Activated CD8-positive, alpha-beta T cell treated with anti-CD3 and anti-CD28 coated beads, Interleukin-2, amount 10 ng/mL, durations not matched to agents 7 days and 5 days (primary cell): ENCODE results near the gene RECQL5. TPM values are rescaled to one million over a fixed set of nuclear protein-coding genes. Genes with fewer than 3 reads are reported as not detected.

ENCODE experiments used
- ATAC-seq: fragments of 150-1000 bp; cut with Tn5 transposase; one replicate; pipeline ENCODE4 v1.10.0; 2021; ENCODE audit warnings: moderate library complexity
- CTCF ChIA-PET: fragments of 350-600 bp; sonication (Branson Sonifier 250); formaldehyde crosslinking; loops from one replicate; lab custom pipeline; 2021; ENCODE audit warnings: antibody characterized with exemption; lab: Charles Lee
- POLR2A ChIA-PET: fragments of 350-600 bp; sonication (Branson Sonifier 250); formaldehyde crosslinking; loops from one replicate; lab custom pipeline; 2021; ENCODE audit warnings: antibody characterized with exemption; lab: Charles Lee
- DNase-seq: peaks from one replicate; pipeline ENCODE4 v3.0.0-alpha.2; 2020
- H3K27ac Mint-ChIP-seq: one replicate; pipeline ENCODE4 v1.8.0; 2021; ENCODE audit warnings: mild to moderate bottlenecking, mixed read lengths
- H3K27me3 Mint-ChIP-seq: one replicate; pipeline ENCODE4 v1.8.0; 2021; ENCODE audit warnings: low read depth, mixed read lengths
- H3K36me3 Mint-ChIP-seq: one replicate; pipeline ENCODE4 v1.8.0; 2021; ENCODE audit warnings: low read depth, mixed read lengths
- H3K4me1 Mint-ChIP-seq: one replicate; pipeline ENCODE4 v1.8.0; 2021; ENCODE audit warnings: low read depth, mixed read lengths
- H3K4me3 Mint-ChIP-seq: one replicate; pipeline ENCODE4 v1.8.0; 2021; ENCODE audit warnings: mild to moderate bottlenecking, mixed read lengths
- H3K9me3 Mint-ChIP-seq: one replicate; pipeline ENCODE4 v1.8.0; 2022; ENCODE audit warnings: mixed read lengths; ENCODE audit not compliant: insufficient read depth
- total RNA-seq, 2 experiments: library from RNA; stranded (reverse); gene quantifications; one replicate each; pipeline ENCODE4 v1.2.3, GENCODE V29; 2021

Gene RECQL5
- total RNA-seq, 2 experiments from 2014 or later: 37.6 to 43.9 TPM

- Mint-ChIP-seq H3K36me3 (peaks cover 39% of the 10 kb centered on the region), H3K4me1 (peaks cover 16% of the 10 kb centered on the region), H3K27ac (no peak overlapping the region), H3K27me3 (no peaks in the 10 kb centered on the region), H3K9me3 (no peaks in the 10 kb centered on the region), H3K4me3 (no peak overlapping the region)
- no peak for DNase-seq
- ATAC-seq: no peak
- ChIA-PET POLR2A (interaction anchor here (1.0 kb wide), 1 partner anchor 10 kb away, joined by 3 read pairs; no protein-coding TSS in a partner anchor), CTCF (interaction anchor here (1.2 to 2.0 kb wide), 3 partner anchors 52 to 62 kb away, joined by 4 to 5 read pairs (median 4); partner anchors contain the start of gene SMIM5)
These were observed 28.9 kb upstream of the RECQL5 start for GRCh38 chr17:75695830-75696271.

DNA sequence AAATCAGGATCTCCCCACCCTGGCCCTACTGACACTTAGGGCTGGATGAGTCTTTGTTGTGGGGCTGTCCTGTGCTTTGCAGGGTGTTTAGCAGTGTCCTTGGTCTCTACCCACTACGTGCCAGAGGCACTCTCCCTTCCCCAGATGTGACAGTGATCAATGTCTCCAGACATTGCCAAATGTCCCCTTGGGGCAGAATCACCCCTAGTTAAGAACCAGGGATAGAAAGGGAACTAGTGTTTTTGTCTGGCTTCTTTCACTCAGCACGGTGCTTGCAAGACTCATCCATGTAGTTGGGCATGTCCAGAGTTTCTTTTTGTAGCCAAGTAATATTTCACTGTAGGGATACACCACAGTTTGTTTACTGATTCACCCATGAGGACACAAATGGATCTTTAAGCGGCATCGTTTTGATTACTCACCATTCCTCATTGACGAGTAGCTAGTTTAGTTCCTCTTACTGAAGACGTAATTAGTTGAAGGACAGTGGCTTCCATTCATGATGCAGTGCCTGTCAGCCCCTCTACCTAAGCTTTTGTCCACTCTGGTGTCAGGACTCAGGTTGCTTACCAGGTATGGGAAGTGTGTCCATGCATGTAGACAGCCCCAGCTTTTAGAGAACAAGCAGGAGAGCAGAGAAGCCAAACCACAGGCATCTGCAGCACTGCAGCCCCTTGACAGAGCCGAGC, 28.3 kb upstream of the RECQL5 start:
- no peaks in the 10 kb centered on the region for H3K27me3 Mint-ChIP-seq
- DNase-seq: no peak
- peaks cover 22% of the 10 kb centered on the region for H3K4me1 Mint-ChIP-seq
- H3K4me3 Mint-ChIP-seq: no peak overlapping the region
- ATAC-seq: no peak
- no peaks in the 10 kb centered on the region for H3K9me3 Mint-ChIP-seq
- CTCF ChIA-PET: interaction anchor here (1.2 to 2.0 kb wide), 3 partner anchors 53 to 62 kb away, joined by 4 to 5 read pairs (median 4); partner anchors contain the start of gene SMIM5
- POLR2A ChIA-PET: interaction anchor here (1.0 kb wide), 1 partner anchor 11 kb away, joined by 3 read pairs; no protein-coding TSS in a partner anchor
- no peak overlapping the region for H3K27ac Mint-ChIP-seq
- peaks cover 38% of the 10 kb centered on the region for H3K36me3 Mint-ChIP-seq

GRCh38 chr17:75694536-75694935, 27.6 kb upstream of the RECQL5 start:
- DNase-seq: no peak
- Mint-ChIP-seq H3K4me3 (no peak overlapping the region), H3K36me3 (peaks cover 38% of the 10 kb centered on the region), H3K9me3 (no peaks in the 10 kb centered on the region), H3K4me1 (peaks cover 28% of the 10 kb centered on the region), H3K27ac (no peak overlapping the region), H3K27me3 (no peaks in the 10 kb centered on the region)
- ChIA-PET POLR2A (no interaction called here), CTCF (interaction anchor here (1.0 to 2.3 kb wide), 4 partner anchors 20 to 61 kb away, joined by 4 to 6 read pairs (median 4); partner anchors contain the start of gene SMIM5)
- ATAC-seq: no peak

DNA sequence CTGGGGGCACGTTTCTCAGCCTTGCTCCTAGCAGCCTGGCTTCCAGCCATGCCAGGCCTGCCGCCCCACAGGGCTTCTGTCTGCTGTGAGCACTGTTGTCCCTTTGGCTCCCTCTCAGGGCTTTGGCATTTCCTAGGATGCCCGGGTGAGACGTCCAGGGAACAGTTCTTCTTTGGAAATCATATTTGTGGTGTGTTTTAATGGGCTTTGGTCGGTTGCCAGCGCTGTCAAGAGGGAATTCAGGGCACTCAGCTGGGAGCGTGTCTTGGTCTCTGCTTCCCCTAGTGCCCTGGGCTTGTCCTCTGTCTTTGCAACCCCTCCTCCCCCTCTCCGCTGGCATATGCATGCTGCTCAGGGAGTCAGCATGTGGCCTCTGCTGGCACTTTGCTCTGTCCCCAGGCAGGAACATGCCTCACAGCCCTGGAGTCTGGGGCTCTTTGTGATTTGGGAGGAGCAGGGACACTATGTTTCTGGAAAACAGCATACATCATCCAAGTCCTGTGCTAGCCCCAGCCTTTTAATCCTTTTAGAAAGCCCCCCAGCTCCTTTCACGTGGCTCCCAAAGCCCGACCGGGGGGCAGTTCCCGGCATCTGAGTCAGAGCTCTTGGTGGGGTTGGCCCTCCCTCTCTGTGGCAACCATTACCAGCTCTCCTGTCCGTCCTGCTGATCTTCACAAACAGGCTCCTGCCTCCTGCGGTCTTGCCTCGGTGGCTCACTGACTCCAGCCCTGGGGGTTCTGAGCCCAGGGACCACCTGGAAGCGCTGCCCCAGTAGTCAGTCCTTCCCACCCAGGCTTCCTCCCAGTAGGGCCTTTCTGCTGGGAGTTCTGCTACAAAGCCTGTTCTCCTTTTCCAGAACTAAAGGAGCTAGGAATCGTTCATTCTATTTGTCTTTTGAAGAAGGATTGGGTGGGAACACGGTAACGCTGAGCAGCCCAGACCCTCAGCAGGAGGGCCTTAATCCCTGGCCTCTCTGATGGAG, 26.8 kb upstream of the RECQL5 start:
- ChIA-PET CTCF (interaction anchor here (1.0 to 2.3 kb wide), 6 partner anchors 19 to 60 kb away, joined by 3 to 8 read pairs (median 4); partner anchors contain the start of gene SMIM5), POLR2A (interaction anchor here (0.9 to 1.9 kb wide), 2 partner anchors 14 to 26 kb away, joined by 3 to 7 read pairs; no protein-coding TSS in a partner anchor)
- Mint-ChIP-seq H3K36me3 (peaks cover 39% of the 10 kb centered on the region), H3K27ac (no peak overlapping the region), H3K4me3 (no peak overlapping the region), H3K4me1 (peaks cover 36% of the 10 kb centered on the region), H3K9me3 (no peaks in the 10 kb centered on the region), H3K27me3 (no peaks in the 10 kb centered on the region)
- ATAC-seq (no peak), DNase-seq (no peak)

GRCh38 chr17:75692976-75693375, 26.0 kb upstream of the RECQL5 start:
- peaks cover 44% of the 10 kb centered on the region for H3K4me1 Mint-ChIP-seq
- POLR2A ChIA-PET: interaction anchor here (0.6 to 1.9 kb wide), 4 partner anchors 10 to 428 kb away, joined by 3 to 7 read pairs (median 4); no protein-coding TSS in a partner anchor

GRCh38 chr17:75691801-75692626, 25.1 kb upstream of the RECQL5 start:
- Mint-ChIP-seq H3K9me3 (no peaks in the 10 kb centered on the region), H3K27ac (peak overlapping the region; percentile 76), H3K27me3 (no peaks in the 10 kb centered on the region), H3K4me1 (peaks cover 50% of the 10 kb centered on the region), H3K36me3 (peaks cover 39% of the 10 kb centered on the region), H3K4me3 (no peak overlapping the region)
- ChIA-PET CTCF (interaction anchor here (1.0 to 9.0 kb wide), 8 partner anchors 17 to 72 kb away, joined by 3 to 120 read pairs (median 7); partner anchors contain the start of gene SMIM5), POLR2A (interaction anchor here (0.6 to 1.9 kb wide), 5 partner anchors 9 to 427 kb away, joined by 3 to 7 read pairs (median 3); no protein-coding TSS in a partner anchor)
- DNase-seq: no peak
- ATAC-seq: no peak

More at GRCh38 chr17:75692976-75693375, 26.0 kb upstream of the RECQL5 start:
- no peak overlapping the region for H3K4me3 Mint-ChIP-seq
- CTCF ChIA-PET: interaction anchor here (1.3 to 3.2 kb wide), 4 partner anchors 18 to 60 kb away, joined by 3 to 15 read pairs (median 7); partner anchors contain the start of gene SMIM5
- peak overlapping the region; percentile 25 for H3K27ac Mint-ChIP-seq
- H3K9me3 Mint-ChIP-seq: no peaks in the 10 kb centered on the region
- peaks cover 40% of the 10 kb centered on the region for H3K36me3 Mint-ChIP-seq
- H3K27me3 Mint-ChIP-seq: no peaks in the 10 kb centered on the region
- DNase-seq (no peak), ATAC-seq (no peak)

GRCh38 chr17:75691371-75691791, 24.4 kb upstream of the RECQL5 start:
- H3K9me3 Mint-ChIP-seq: no peaks in the 10 kb centered on the region
- H3K27me3 Mint-ChIP-seq: no peaks in the 10 kb centered on the region
- peak overlapping the region; percentile 76 for H3K27ac Mint-ChIP-seq
- ChIA-PET CTCF (interaction anchor here (1.0 to 9.0 kb wide), 5 partner anchors 16 to 72 kb away, joined by 4 to 120 read pairs (median 15); partner anchors contain the start of gene SMIM5), POLR2A (interaction anchor here (1.0 to 2.5 kb wide), 4 partner anchors 12 to 89 kb away, joined by 3 to 7 read pairs (median 5); no protein-coding TSS in a partner anchor)
- H3K36me3 Mint-ChIP-seq: peaks cover 41% of the 10 kb centered on the region
- peaks cover 56% of the 10 kb centered on the region for H3K4me1 Mint-ChIP-seq
- ATAC-seq: peak; percentile 49
- no peak overlapping the region for H3K4me3 Mint-ChIP-seq
- DNase-seq: peak; percentile 62

GRCh38 chr17:75689441-75689873, 22.5 kb upstream of the RECQL5 start:
- peak; percentile 69 for ATAC-seq
- Mint-ChIP-seq H3K36me3 (peaks cover 36% of the 10 kb centered on the region), H3K4me1 (peaks cover 60% of the 10 kb centered on the region), H3K9me3 (no peaks in the 10 kb centered on the region), H3K4me3 (peak overlapping the region; percentile 37), H3K27ac (peak overlapping the region; percentile 83), H3K27me3 (no peaks in the 10 kb centered on the region)
- peak; percentile 76 for DNase-seq
- ChIA-PET POLR2A (interaction anchor here (1.0 to 3.3 kb wide), 4 partner anchors 9 to 418 kb away, joined by 3 to 16 read pairs (median 5); partner anchors contain the start of genes MIF4GD, RECQL5 and SAP30BP), CTCF (interaction anchor here (1.1 to 9.0 kb wide), 6 partner anchors 10 to 64 kb away, joined by 5 to 120 read pairs (median 21); partner anchors contain the start of gene SMIM5)

GRCh38 chr17:75688209-75688825, 21.4 kb upstream of the RECQL5 start:
- Mint-ChIP-seq H3K27ac (peak overlapping the region; percentile 83), H3K36me3 (peaks cover 31% of the 10 kb centered on the region), H3K9me3 (no peaks in the 10 kb centered on the region), H3K4me1 (peaks cover 64% of the 10 kb centered on the region), H3K4me3 (no peak overlapping the region), H3K27me3 (no peaks in the 10 kb centered on the region)
- peak; percentile 31 for DNase-seq
- POLR2A ChIA-PET: interaction anchor here (0.7 to 3.3 kb wide), 4 partner anchors 10 to 82 kb away, joined by 3 to 16 read pairs (median 3); partner anchors contain the start of genes RECQL5 and SAP30BP
- ATAC-seq: no peak
- CTCF ChIA-PET: interaction anchor here (0.8 to 9.0 kb wide), 8 partner anchors 13 to 77 kb away, joined by 3 to 120 read pairs (median 12); partner anchors contain the start of genes GALK1 and SMIM5
